ENCODE results near the gene CDC25B.

CDC25B gene

DNA sequence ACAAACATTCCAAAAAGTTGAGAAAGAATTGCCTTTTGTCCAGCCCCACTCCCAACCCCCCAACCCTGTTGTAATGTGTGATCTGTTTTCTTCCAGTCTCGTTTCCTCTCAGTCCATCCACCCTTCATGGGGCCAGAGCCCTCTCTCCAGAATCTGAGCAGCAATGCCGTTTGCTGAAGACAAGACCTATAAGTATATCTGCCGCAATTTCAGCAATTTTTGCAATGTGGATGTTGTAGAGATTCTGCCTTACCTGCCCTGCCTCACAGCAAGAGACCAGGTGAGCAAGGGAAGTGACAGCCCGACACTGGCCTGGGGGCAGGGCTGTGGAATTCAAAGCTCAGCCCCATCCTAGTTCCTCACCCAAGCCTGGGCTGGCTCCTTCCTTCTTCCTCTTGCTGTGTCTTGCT, 58.4 kb downstream of the CDC25B start:
- Mint-ChIP-seq H3K4me3 (no peak overlapping the region), H3K27ac (no peak overlapping the region), H3K9me3 (no peaks in the 10 kb centered on the region), H3K4me1 (peaks cover 8% of the 10 kb centered on the region), H3K27me3 (no peaks in the 10 kb centered on the region), H3K36me3 (peaks cover 26% of the 10 kb centered on the region)
- CTCF ChIA-PET: interaction anchor here (0.6 to 5.8 kb wide), 16 partner anchors 9 to 218 kb away, joined by 3 to 49 read pairs (median 4); partner anchors contain the start of genes AP5S1 and CENPB
- DNase-seq: no peak
